Limb (tissue), 2 donors: ENCODE data around the gene TIGIT.

Source experiments
- DNase-seq, 2 donors: peaks; one replicate each; pipeline ENCODE4 v3.0.0-alpha.2; 2016; ENCODE audit errors: extremely low spot score in 2 of 2

Gene TIGIT

GRCh38 chr3:114310695-114311094, 16.9 kb downstream of the TIGIT start:
- DNase-seq = no peak

- no peak for DNase-seq
Measured at GRCh38 chr3:114313426-114313825, 19.6 kb downstream of the TIGIT start.

- DNase-seq = no peak
Measured at GRCh38 chr3:114314282-114314681, 20.5 kb downstream of the TIGIT start.

- DNase-seq = no peak
Measured at GRCh38 chr3:114318295-114318694, 24.5 kb downstream of the TIGIT start.

- DNase-seq = no peak
Measured at GRCh38 chr3:114319453-114319852, 25.6 kb downstream of the TIGIT start.

- DNase-seq = no peak
Measured at GRCh38 chr3:114320246-114320645, 26.4 kb downstream of the TIGIT start.

- DNase-seq = no peak
Measured at GRCh38 chr3:114323546-114324254, 29.9 kb downstream of the TIGIT start.

- no peak for DNase-seq
Measured at GRCh38 chr3:114327665-114328064, 33.8 kb downstream of the TIGIT start.

- DNase-seq = no peak
Measured at GRCh38 chr3:114328345-114328744, 34.5 kb downstream of the TIGIT start.

- DNase-seq = no peak
Measured at GRCh38 chr3:114329823-114330222, 36.0 kb downstream of the TIGIT start.

- no peak for DNase-seq
Measured at GRCh38 chr3:114331007-114331406, 37.2 kb downstream of the TIGIT start.

- no peak for DNase-seq
Measured at GRCh38 chr3:114331710-114332109, 37.9 kb downstream of the TIGIT start.

GRCh38 chr3:114332342-114333179, 38.7 kb downstream of the TIGIT start:
- DNase-seq = no peak

GRCh38 chr3:114333180-114333922, 39.5 kb downstream of the TIGIT start:
- DNase-seq = no peak

- no peak for DNase-seq
Measured at GRCh38 chr3:114333923-114334240, 40.1 kb downstream of the TIGIT start.

GRCh38 chr3:114336122-114336697, 42.4 kb downstream of the TIGIT start:
- DNase-seq = no peak

- DNase-seq = no peak
Measured at GRCh38 chr3:114336857-114337256, 43.0 kb downstream of the TIGIT start.

GRCh38 chr3:114338651-114339357, 45.0 kb downstream of the TIGIT start:
- DNase-seq = no peak

- DNase-seq = no peak
Measured at GRCh38 chr3:114344492-114344891, 50.7 kb downstream of the TIGIT start.

- DNase-seq = no peak
Measured at GRCh38 chr3:114350271-114350670, 56.4 kb downstream of the TIGIT start.

GRCh38 chr3:114350690-114351089, 56.9 kb downstream of the TIGIT start:
- no peak for DNase-seq
